DOHH2 (cell line): ENCODE data around the gene NFIL3.

Experiments used
- H3F3A ChIP-seq: fragments of 200-600 bp; sonication (generic), shearing (Covaris generic); 2 replicates; pipeline ENCODE4 v1.6.0; 2016; ENCODE audit warnings: antibody characterized with exemption, mild to moderate bottlenecking; ENCODE audit not compliant: control insufficient read depth, insufficient read depth
- H3K27ac ChIP-seq: fragments of 200-600 bp; sonication (generic); 2 replicates; pipeline ENCODE4 v1.5.1; 2014; ENCODE audit warnings: low read depth, mild to moderate bottlenecking, low read length, moderate library complexity
- H3K27me3 ChIP-seq: fragments of 200-600 bp; sonication (generic); 2 replicates; pipeline ENCODE4 v1.6.1; 2014; ENCODE audit warnings: mild to moderate bottlenecking, low read length, mixed read lengths; ENCODE audit not compliant: control insufficient read depth
- H3K36me3 ChIP-seq: fragments of 200-600 bp; sonication (generic); 2 replicates; pipeline ENCODE4 v1.6.1; 2014; ENCODE audit warnings: mild to moderate bottlenecking, low read length, moderate library complexity, mixed read lengths; ENCODE audit not compliant: control insufficient read depth
- H3K4me1 ChIP-seq: fragments of 200-600 bp; sonication (generic); 2 replicates; pipeline ENCODE4 v1.6.1; 2014; ENCODE audit warnings: mild to moderate bottlenecking, low read length, mixed read lengths; ENCODE audit not compliant: control insufficient read depth
- H3K4me2 ChIP-seq: fragments of 200-600 bp; sonication (generic); 2 replicates; pipeline ENCODE4 v1.6.0; 2014; ENCODE audit warnings: mild to moderate bottlenecking, low read length, moderate library complexity
- H3K4me3 ChIP-seq: fragments of 200-600 bp; sonication (generic); 2 replicates; pipeline ENCODE4 v1.5.1; 2014; ENCODE audit warnings: mild to moderate bottlenecking, low read length, mixed read lengths
- H3K79me2 ChIP-seq: fragments of 200-600 bp; sonication (generic); 2 replicates; pipeline ENCODE4 v1.6.1; 2014; ENCODE audit warnings: mild to moderate bottlenecking, low read length, mixed read lengths; ENCODE audit not compliant: control insufficient read depth
- H3K9me2 ChIP-seq: fragments of 200-600 bp; sonication (generic); replicated peaks from 2 replicates; pipeline ENCODE4 v1.6.1; 2014; ENCODE audit warnings: mild to moderate bottlenecking, low read length, mixed read lengths; ENCODE audit not compliant: control insufficient read depth
- H3K9me3 ChIP-seq: fragments of 200-600 bp; sonication (generic); 2 replicates; pipeline ENCODE4 v1.6.1; 2014; ENCODE audit warnings: antibody characterized with exemption, low read length, mixed read lengths; ENCODE audit not compliant: control insufficient read depth, insufficient read depth
- H4K20me1 ChIP-seq: fragments of 200-600 bp; sonication (generic); 2 replicates; pipeline ENCODE4 v1.6.0; 2014; ENCODE audit warnings: low read depth, mild to moderate bottlenecking, antibody characterized with exemption, low read length, moderate library complexity; ENCODE audit not compliant: control insufficient read depth, insufficient read depth
- EZH2phosphoT487 ChIP-seq: fragments of 200-600 bp; sonication (generic); IDR thresholded peaks from 2 replicates; pipeline ENCODE4 v1.6.1; 2017; ENCODE audit warnings: borderline replicate concordance, mild to moderate bottlenecking, antibody characterized with exemption, low read length, moderate library complexity, mixed read lengths
- TF ChIP-seq, protein P1 (sequence below): fragments of 200-600 bp; sonication (generic); IDR thresholded peaks from one replicate; pipeline ENCODE4 v1.5.1; 2014; ENCODE audit warnings: antibody characterized with exemption, mild to moderate bottlenecking, low read depth, low read length; ENCODE audit not compliant: poor library complexity, severe bottlenecking

Gene NFIL3

GRCh38 chr9:91426123-91426745 is 2.6 kb upstream of the NFIL3 start:
- Histone ChIP-seq H3K27ac (no peak overlapping the region), H3K79me2 (peaks cover 3% of the 10 kb centered on the region; the same call in 1 of the 2 replicates), H3K9me2 (no peaks in the 10 kb centered on the region), H3K27me3 (peaks cover 62% of the 10 kb centered on the region), H3K4me2 (no peak overlapping the region), H3K36me3 (no peaks in the 10 kb centered on the region), H3K9me3 (no peaks in the 10 kb centered on the region), H3F3A (no peaks in the 10 kb centered on the region; the same call in 1 of the 2 replicates), H4K20me1 (no peaks in the 10 kb centered on the region), H3K4me1 (peaks cover 26% of the 10 kb centered on the region), H3K4me3 (no peak overlapping the region)
- no peak for TF ChIP-seq EZH2phosphoT487
- TF ChIP-seq, protein P1, sequence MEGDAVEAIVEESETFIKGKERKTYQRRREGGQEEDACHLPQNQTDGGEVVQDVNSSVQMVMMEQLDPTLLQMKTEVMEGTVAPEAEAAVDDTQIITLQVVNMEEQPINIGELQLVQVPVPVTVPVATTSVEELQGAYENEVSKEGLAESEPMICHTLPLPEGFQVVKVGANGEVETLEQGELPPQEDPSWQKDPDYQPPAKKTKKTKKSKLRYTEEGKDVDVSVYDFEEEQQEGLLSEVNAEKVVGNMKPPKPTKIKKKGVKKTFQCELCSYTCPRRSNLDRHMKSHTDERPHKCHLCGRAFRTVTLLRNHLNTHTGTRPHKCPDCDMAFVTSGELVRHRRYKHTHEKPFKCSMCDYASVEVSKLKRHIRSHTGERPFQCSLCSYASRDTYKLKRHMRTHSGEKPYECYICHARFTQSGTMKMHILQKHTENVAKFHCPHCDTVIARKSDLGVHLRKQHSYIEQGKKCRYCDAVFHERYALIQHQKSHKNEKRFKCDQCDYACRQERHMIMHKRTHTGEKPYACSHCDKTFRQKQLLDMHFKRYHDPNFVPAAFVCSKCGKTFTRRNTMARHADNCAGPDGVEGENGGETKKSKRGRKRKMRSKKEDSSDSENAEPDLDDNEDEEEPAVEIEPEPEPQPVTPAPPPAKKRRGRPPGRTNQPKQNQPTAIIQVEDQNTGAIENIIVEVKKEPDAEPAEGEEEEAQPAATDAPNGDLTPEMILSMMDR: peak; percentile 72

DNA sequence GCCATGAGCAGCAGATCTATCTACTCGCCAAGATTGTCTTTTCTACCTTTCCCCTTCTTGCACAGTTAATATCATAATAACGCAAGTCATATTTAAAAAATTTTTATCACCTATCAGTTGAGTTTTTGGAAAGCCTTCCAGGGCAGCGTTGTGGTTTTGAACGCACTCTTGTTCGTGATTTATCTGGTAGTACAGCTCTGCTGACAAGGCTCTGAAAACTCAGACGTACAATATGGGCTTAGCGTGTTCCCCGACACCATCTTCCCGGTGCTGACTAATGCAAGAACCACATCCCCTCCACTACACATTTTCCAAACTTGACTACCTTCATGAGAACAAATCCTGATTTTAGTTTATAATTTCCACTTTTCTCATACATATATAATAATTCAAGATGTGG is 1.6 kb upstream of the NFIL3 start:
- Histone ChIP-seq H3K9me2 (no peaks in the 10 kb centered on the region), H3K9me3 (no peaks in the 10 kb centered on the region), H3K79me2 (peaks cover 3% of the 10 kb centered on the region), H3F3A (no peaks in the 10 kb centered on the region; the same call in 1 of the 2 replicates), H3K4me2 (no peak overlapping the region; the same call in 1 of the 2 replicates), H3K27ac (no peak overlapping the region), H3K27me3 (peaks cover 72% of the 10 kb centered on the region), H3K36me3 (no peaks in the 10 kb centered on the region), H3K4me1 (peaks cover 26% of the 10 kb centered on the region), H3K4me3 (no peak overlapping the region), H4K20me1 (no peaks in the 10 kb centered on the region)
- TF ChIP-seq, protein P1: no peak
- TF ChIP-seq EZH2phosphoT487: no peak

- no peaks in the 10 kb centered on the region for H3K36me3 ChIP-seq
- H3K27me3 ChIP-seq: peaks cover 77% of the 10 kb centered on the region
- H4K20me1 ChIP-seq: no peaks in the 10 kb centered on the region
- TF ChIP-seq, protein P1: no peak
- peak; percentile 88; the same call in 1 of the 2 replicates for TF ChIP-seq EZH2phosphoT487
- H3K9me3 ChIP-seq: no peaks in the 10 kb centered on the region
- H3K4me2 ChIP-seq: peak overlapping the region; percentile 73
- peaks cover 26% of the 10 kb centered on the region for H3K4me1 ChIP-seq
- H3K27ac ChIP-seq: no peak overlapping the region
- H3K4me3 ChIP-seq: peak overlapping the region; percentile 71
- H3K79me2 ChIP-seq: peaks cover 3% of the 10 kb centered on the region
- H3F3A ChIP-seq: no peaks in the 10 kb centered on the region; the same call in 1 of the 2 replicates
- no peaks in the 10 kb centered on the region for H3K9me2 ChIP-seq
Observed at GRCh38 chr9:91424403-91425176, 958 bp upstream of the NFIL3 start.
